HUES48 (cell line): Measurements from ENCODE around the gene ADGRG7.
A peak's percentile ranks its signal among the peaks of the same experiment; 100 is the strongest.

Experiments used
- H3K27ac ChIP-seq: one replicate; pipeline ENCODE4 v1.7.0; 2013; ENCODE audit warnings: low read depth, low read length, inconsistent platforms
- H3K27me3 ChIP-seq: 2 replicates; pipeline ENCODE4 v1.6.1; 2013; ENCODE audit warnings: mild to moderate bottlenecking, low read length; ENCODE audit not compliant: control insufficient read depth, insufficient read depth
- H3K36me3 ChIP-seq: 2 replicates; pipeline ENCODE4 v1.6.1; 2013; ENCODE audit warnings: low read length; ENCODE audit not compliant: control insufficient read depth, insufficient read depth
- H3K4me1 ChIP-seq: 2 replicates; pipeline ENCODE4 v1.6.1; 2013; ENCODE audit warnings: mild to moderate bottlenecking, low read length; ENCODE audit not compliant: control insufficient read depth, insufficient read depth
- H3K4me3 ChIP-seq: 2 replicates; pipeline ENCODE4 v1.5.1; 2013; ENCODE audit warnings: mild to moderate bottlenecking, low read depth, low read length
- H3K9ac ChIP-seq: 2 replicates; pipeline ENCODE4 v1.6.1; 2013; ENCODE audit warnings: mild to moderate bottlenecking, low read depth, low read length, moderate library complexity
- H3K9me3 ChIP-seq: 2 replicates; pipeline ENCODE4 v1.6.1; 2013; ENCODE audit warnings: low read length; ENCODE audit not compliant: control insufficient read depth, insufficient read depth

Gene ADGRG7, protein sequence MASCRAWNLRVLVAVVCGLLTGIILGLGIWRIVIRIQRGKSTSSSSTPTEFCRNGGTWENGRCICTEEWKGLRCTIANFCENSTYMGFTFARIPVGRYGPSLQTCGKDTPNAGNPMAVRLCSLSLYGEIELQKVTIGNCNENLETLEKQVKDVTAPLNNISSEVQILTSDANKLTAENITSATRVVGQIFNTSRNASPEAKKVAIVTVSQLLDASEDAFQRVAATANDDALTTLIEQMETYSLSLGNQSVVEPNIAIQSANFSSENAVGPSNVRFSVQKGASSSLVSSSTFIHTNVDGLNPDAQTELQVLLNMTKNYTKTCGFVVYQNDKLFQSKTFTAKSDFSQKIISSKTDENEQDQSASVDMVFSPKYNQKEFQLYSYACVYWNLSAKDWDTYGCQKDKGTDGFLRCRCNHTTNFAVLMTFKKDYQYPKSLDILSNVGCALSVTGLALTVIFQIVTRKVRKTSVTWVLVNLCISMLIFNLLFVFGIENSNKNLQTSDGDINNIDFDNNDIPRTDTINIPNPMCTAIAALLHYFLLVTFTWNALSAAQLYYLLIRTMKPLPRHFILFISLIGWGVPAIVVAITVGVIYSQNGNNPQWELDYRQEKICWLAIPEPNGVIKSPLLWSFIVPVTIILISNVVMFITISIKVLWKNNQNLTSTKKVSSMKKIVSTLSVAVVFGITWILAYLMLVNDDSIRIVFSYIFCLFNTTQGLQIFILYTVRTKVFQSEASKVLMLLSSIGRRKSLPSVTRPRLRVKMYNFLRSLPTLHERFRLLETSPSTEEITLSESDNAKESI

DNA sequence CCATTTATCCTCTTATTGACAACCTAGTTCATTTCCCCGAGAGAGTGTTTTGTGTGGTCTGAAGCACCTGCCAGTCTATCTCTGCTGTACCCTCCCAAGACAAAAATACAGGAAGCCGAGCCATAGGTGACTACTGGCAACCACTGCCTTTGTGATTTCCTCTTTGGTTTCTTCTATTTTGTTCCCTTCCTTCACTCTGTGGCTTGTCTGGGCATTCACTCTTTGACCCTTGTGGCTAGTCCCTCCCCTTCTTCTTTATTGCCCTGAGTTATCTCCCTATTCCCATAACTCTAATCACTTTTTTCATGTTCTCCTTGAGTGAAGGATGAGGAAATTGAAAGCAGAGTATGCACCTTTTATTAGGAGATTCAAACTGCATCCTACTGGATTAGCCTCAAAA, at the start of gene ADGRG7:
Gene ADGRG7, plus strand, starts transcription at position 297 of the 400 bp plus-strand sequence. CDS start 256 bp downstream, outside the sequence.
- H3K27ac ChIP-seq, result no peak within 1 kb of the TSS
- no peaks in the 10 kb centered on the region for H3K9me3 ChIP-seq

GRCh38 chr3:100560426-100560825, 49.0 kb upstream of the ADGRG7 start:
- no peaks in the 10 kb centered on the region for H3K36me3 ChIP-seq
- H3K27me3 ChIP-seq, result no peaks in the 10 kb centered on the region
- no peak overlapping the region for H3K27ac ChIP-seq
- H3K9me3 ChIP-seq, result no peaks in the 10 kb centered on the region
- no peak overlapping the region for H3K4me3 ChIP-seq
- H3K9ac ChIP-seq, result no peak overlapping the region
- peaks cover 27% of the 10 kb centered on the region for H3K4me1 ChIP-seq

More for the DNA sequence above, at the start of gene ADGRG7:
- Histone ChIP-seq H3K4me3 (no peak within 1 kb of the TSS), H3K36me3 (no peaks in the 10 kb centered on the region), H3K4me1 (no peaks in the 10 kb centered on the region), H3K9ac (no peak within 1 kb of the TSS), H3K27me3 (no peaks in the 10 kb centered on the region; the same call in 1 of the 2 replicates)

DNA sequence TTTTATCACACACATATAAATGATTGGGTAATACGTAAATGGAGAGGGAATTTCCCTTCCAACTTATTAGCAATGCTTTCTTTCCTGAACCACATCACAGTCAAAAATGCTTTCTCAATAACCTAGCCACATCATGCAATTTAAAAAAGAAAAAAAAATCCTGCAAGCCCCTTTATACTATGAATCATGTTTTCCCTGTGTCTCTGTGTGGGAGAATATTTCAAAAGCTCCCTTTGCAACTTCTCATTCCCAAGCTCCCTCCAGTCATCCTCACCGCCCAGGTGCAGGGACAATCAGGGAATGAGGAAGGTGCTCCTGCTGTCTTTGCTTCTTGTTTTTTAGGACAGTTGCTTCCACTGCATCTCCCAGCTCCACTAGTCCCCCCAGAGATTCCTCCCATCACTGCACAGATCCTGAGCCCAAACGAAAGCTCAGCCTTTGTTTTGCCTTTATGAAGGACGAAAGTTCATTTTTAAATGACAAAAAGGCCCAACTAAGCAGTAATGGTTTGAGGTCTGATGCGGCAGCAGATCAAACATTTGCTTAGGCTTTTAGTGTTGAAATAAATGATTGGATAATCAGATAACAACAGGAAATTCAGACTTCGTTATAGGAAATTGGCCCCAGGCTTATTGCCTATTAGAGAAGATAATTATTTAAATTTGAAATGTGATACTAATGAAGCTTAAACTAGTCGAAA, 47.8 kb upstream of the ADGRG7 start:
- Histone ChIP-seq H3K27me3 (no peaks in the 10 kb centered on the region), H3K9ac (peak overlapping the region; percentile 23; the same call in 1 of the 2 replicates), H3K36me3 (no peaks in the 10 kb centered on the region), H3K4me3 (peak overlapping the region; percentile 27; the same call in 1 of the 2 replicates), H3K4me1 (peaks cover 27% of the 10 kb centered on the region), H3K27ac (peak overlapping the region; percentile 84), H3K9me3 (no peaks in the 10 kb centered on the region)

GRCh38 chr3:100562224-100562857, 47.1 kb upstream of the ADGRG7 start:
- no peaks in the 10 kb centered on the region for H3K27me3 ChIP-seq
- peaks cover 27% of the 10 kb centered on the region for H3K4me1 ChIP-seq
- H3K27ac ChIP-seq, result peak overlapping the region; percentile 84
- no peaks in the 10 kb centered on the region for H3K36me3 ChIP-seq
- H3K9me3 ChIP-seq, result no peaks in the 10 kb centered on the region
- no peak overlapping the region for H3K9ac ChIP-seq
- no peak overlapping the region for H3K4me3 ChIP-seq

GRCh38 chr3:100563228-100563627, 46.2 kb upstream of the ADGRG7 start:
- no peaks in the 10 kb centered on the region for H3K27me3 ChIP-seq
- H3K27ac ChIP-seq, result no peak overlapping the region
- H3K9ac ChIP-seq, result no peak overlapping the region
- H3K4me3 ChIP-seq, result no peak overlapping the region
- H3K36me3 ChIP-seq, result no peaks in the 10 kb centered on the region
- H3K9me3 ChIP-seq, result no peaks in the 10 kb centered on the region
- H3K4me1 ChIP-seq, result peaks cover 27% of the 10 kb centered on the region

DNA sequence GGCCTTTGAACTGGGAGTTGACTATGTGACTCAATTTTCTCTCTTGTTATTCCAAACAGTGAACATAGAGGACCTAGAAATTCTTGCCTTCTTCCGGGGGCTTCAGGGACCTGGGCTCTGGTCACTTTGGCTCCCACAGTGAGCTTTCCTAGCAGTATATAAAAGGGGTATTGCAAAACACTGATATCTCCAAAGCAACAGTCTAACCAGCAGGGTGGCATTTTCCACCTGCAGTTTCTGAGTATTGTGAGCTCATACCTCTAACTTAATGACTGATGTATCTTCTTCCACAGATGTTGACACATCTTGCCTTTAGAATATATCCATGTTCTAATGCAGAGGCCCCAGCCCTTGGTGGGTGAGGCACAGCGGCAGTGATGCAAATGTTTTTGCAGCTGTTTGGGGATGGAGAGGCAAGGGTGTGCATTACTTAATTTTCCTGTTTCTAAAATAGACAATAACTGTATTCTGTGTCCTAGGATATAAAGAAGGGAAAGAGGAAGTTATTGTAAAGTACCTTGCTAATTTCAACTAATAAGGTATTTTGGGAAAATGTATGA, 45.7 kb upstream of the ADGRG7 start:
- Histone ChIP-seq H3K27me3 (no peaks in the 10 kb centered on the region), H3K4me1 (peaks cover 27% of the 10 kb centered on the region), H3K27ac (no peak overlapping the region), H3K9me3 (no peaks in the 10 kb centered on the region), H3K4me3 (no peak overlapping the region), H3K9ac (no peak overlapping the region), H3K36me3 (no peaks in the 10 kb centered on the region)

DNA sequence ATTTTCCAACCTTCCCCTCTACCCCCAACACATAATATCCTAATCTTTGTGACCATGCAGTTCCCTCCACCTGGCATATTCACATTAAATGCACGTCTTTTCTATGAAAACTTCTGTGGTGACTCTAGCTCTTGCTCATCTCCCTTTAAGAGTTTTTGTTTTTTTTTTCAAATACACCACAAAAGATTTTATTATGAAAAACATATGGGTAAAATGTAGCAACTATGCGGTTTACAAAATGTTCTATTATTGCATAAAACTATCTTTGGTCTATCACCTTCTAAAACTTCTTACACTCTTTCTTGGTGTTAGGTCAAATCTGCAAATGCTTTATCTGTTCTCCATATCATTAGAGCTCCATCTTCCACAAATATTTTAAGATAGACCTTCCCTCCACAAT, 38.6 kb upstream of the ADGRG7 start:
- no peak overlapping the region for H3K27ac ChIP-seq

GRCh38 chr3:100574536-100574935, 34.9 kb upstream of the ADGRG7 start:
- no peaks in the 10 kb centered on the region for H3K36me3 ChIP-seq
- H3K4me1 ChIP-seq, result peaks cover 12% of the 10 kb centered on the region
- no peaks in the 10 kb centered on the region for H3K27me3 ChIP-seq
- no peak overlapping the region for H3K9ac ChIP-seq
- H3K9me3 ChIP-seq, result no peaks in the 10 kb centered on the region
- no peak overlapping the region for H3K27ac ChIP-seq
- no peak overlapping the region for H3K4me3 ChIP-seq

More for the DNA sequence above, 38.6 kb upstream of the ADGRG7 start:
- H3K27me3 ChIP-seq, result no peaks in the 10 kb centered on the region
- no peaks in the 10 kb centered on the region for H3K9me3 ChIP-seq
- no peaks in the 10 kb centered on the region for H3K4me1 ChIP-seq
- no peak overlapping the region for H3K9ac ChIP-seq
- no peaks in the 10 kb centered on the region for H3K36me3 ChIP-seq
- no peak overlapping the region for H3K4me3 ChIP-seq

DNA sequence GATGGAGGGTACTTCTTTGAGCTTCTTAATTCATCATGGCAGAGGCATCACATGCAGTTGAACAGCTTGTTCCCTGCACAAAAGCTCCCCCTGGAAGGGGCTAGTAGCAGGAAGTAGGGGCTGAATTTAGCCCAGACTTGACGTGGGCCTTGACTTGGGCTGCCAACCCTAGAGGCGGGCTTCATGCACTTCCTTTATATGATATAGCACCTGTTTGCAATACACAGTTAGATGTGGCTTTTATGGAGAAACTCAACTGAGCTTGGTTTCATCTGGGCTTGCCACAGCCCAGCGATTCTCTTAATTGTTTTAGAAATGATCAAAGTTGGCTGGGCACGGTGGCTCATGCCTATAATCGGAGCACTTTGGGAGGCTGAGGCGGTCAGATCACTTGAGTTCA, 33.7 kb upstream of the ADGRG7 start:
- peaks cover 12% of the 10 kb centered on the region for H3K4me1 ChIP-seq
- H3K27ac ChIP-seq, result no peak overlapping the region
- H3K27me3 ChIP-seq, result no peaks in the 10 kb centered on the region
- H3K9me3 ChIP-seq, result no peaks in the 10 kb centered on the region
- no peak overlapping the region for H3K9ac ChIP-seq
- no peak overlapping the region for H3K4me3 ChIP-seq
- H3K36me3 ChIP-seq, result no peaks in the 10 kb centered on the region

- peaks cover 12% of the 10 kb centered on the region for H3K4me1 ChIP-seq
- H3K27ac ChIP-seq, result peak overlapping the region; percentile 57
- no peak overlapping the region for H3K9ac ChIP-seq
- no peaks in the 10 kb centered on the region for H3K9me3 ChIP-seq
- H3K27me3 ChIP-seq, result no peaks in the 10 kb centered on the region
- no peak overlapping the region for H3K4me3 ChIP-seq
- no peaks in the 10 kb centered on the region for H3K36me3 ChIP-seq
These were observed 31.9 kb upstream of the ADGRG7 start for GRCh38 chr3:100577382-100578008.
